HG03280 (cell line): ENCODE results near the gene SYCE1L.

ENCODE experiments used
- ATAC-seq: cut with Tn5 transposase; IDR thresholded peaks from one replicate; pipeline ENCODE4 v1.9.1; 2021; ENCODE audit warnings: mild to moderate bottlenecking, moderate library complexity; ENCODE audit not compliant: unreplicated experiment

SYCE1L gene

DNA sequence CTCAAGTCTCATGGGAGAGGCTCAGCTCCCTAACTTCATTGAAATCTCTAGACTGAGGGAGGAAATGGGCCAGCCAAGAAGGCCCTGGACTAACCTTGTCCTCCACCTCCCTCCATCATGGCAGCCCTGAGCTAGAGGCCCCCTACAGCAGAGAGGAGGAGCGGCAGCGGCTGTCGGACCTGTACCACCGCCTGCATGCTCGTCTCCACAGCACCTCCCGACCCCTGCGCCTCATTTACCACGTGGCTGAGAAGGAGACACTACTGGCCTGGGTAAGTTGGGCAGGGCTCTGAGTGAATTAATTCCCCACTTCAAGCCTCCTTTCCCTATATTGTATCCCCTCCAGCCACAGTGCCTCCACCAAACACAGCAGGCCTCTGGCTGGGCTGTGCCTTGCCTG lies 3.8 kb upstream of the SYCE1L start:
- ATAC-seq, result no peak

DNA sequence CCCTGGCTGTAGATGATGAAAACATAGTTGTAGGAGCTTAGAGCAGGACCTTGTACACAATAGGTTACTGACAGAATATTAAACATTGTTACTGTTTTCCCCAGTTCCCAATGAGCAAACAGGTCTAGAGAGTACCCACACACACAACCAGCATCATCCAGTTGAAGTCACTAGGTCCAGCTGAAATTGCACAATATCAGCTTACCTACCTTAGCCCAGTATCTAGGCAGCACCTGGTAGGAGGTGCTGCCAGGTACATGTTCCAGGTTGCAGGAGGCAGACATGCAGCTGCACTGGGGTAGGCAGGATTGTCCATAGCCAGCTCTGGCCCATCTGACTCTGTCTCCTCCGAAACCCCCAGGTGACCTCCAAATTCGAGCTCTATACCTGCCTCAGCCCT lies 1.5 kb upstream of the SYCE1L start:
- no peak for ATAC-seq

DNA sequence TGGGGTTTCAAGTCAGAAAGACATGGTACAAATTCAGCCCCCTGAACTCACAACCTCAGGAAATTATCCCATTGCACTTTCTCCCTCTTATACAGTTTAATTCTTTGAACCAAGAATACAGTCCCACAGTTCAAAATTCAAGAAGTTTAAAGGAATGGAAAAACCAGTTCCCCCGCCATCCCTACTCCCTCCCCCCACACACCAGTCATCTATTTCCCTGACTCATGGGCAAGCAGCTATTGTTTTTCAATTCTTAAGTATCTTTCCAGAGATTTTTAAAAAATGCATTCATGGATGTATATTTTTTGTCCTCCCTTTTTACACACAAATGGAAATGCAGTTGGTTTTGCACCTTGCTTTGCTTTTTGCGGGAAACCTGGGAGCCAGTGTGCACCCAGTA lies 7.3 kb downstream of the SYCE1L start:
- no peak for ATAC-seq

GRCh38 chr16:77207030-77207429 lies 7.8 kb downstream of the SYCE1L start:
- no peak for ATAC-seq

DNA sequence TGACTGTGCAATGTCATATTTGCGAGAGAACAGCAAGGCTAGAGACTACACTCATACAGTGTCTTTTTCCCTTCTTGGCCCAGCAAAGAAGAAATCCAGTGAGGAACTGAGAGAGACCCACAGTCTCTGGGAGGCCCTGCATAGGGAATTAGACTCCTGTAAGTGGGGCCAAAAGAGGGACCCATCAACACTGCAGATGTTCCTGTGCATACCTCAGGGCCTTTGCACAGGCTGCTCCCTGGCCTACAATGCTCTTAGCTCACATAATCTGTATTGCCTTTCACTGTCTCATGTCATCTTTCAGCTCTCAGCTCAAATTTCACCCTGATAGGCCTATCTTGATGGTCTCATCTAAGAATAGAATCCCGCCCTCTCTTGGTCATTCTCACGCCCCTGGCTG lies 9.2 kb downstream of the SYCE1L start:
- ATAC-seq, result no peak

DNA sequence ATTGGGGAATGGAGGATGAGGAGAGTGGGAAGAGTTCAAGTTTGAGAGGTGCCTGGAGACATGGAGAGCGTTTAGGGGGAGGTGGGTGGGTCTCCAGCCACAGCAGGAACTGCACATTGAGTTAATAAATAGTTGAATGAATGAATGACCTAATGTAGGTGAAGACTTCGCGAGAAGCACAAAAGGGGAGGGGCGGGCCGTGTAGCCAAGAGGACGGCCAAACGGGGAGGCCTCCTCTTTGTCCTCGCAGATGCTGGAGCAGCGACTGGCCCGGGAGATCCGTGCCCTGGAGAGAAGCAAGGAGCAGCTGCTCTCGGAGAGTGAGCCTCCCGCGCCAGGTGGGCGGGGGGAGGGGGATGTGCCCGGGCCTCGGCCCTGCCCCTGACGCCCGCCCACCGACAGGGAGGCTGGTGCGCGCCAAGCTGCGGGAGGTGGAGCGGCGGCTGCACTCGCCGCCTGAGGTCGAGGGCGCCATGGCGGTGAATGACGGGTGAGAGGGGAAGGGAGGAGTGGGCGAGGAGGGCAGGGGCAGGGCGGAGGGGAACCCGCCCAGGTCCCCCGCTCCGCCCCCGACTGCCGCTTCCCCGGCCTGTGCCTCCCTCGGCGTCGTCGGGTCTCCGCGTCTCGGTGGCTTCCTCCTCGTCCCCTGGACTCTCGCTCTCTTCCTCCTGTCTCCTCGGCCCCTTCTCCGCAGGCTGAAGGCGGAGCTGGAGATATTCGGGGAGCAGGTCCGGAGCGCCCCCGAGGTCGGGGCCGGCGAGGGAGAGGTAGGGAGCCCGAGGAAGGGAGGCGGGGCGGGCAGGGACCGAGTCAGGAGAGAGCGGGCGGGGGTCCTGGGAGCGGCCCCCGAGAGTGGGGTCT lies 12.9 kb downstream of the SYCE1L start:
- peak; percentile 73 for ATAC-seq

- ATAC-seq, result peak; percentile 56
These were observed 13.7 kb downstream of the SYCE1L start for GRCh38 chr16:77212741-77213541.

DNA sequence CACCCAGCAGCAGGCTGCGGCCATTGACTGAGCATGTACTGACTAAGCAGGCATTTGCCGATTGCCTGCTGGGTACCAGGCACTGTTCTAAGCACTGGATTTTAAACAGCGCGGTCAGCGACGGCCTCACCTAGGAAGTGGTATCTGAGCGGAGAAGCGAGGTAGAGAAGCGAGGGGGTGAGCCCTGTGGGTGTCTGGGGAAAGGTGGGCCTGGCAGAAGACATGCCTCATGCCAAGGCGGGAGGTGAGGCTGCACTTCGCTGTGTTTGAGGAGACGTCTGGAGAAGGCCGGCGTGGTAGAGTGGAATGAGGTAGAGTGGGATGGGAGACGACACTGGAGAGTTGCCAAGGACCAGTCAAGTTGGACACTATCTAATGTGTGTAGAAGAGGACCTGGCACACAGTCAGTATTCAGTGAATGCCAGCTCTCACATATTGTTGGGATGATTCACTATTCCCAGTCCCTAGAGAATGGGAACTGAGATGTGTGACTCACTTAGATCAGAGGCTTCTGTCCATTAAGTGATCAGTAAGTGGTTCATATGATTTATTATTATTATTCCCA lies 14.4 kb downstream of the SYCE1L start:
- ATAC-seq, result no peak

- no peak for ATAC-seq
These were observed 15.4 kb downstream of the SYCE1L start for GRCh38 chr16:77214411-77215138.

- ATAC-seq, result no peak
These were observed 20.2 kb downstream of the SYCE1L start for GRCh38 chr16:77219437-77219836.

GRCh38 chr16:77220427-77220826 lies 21.2 kb downstream of the SYCE1L start:
- ATAC-seq, result no peak

DNA sequence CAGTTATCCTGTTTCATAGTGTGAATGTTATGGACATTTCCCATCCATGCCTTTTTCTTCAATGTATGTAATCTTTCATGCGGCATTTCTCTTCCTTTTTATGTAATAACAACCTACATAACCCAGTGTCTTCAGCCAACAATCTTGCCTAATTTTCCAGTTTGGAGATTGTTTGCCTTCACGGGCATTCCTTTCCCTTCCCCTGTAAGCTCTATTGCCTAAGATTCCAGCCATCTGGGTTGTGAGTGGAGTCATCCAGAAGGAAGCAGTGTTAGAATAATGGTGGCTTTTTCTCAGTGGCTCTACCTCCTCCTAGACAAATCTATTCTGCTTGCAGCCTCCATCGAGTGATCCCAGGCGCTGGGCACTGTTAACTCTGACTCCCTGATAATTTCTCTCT lies 22.3 kb downstream of the SYCE1L start:
- no peak for ATAC-seq

GRCh38 chr16:77223184-77223583 lies 24.0 kb downstream of the SYCE1L start:
- ATAC-seq, result no peak

DNA sequence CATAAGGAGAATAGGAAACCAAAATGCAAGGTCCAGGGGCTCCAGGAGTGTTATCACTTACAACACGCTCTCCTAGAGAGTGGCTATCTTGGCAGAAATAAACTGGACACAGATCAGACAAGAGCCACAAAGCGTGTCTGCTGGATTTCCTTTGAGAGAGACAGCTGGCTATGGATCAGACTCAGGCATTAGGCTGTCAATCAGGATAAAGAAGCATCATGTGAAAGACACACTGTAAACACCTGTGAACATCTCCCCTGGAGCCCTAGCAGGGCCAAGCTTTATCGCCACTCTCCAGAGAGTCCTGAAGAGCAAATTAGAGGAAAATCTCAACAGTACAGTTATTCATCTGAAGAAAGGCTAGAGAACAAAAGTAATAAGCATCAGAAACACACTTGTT lies 26.0 kb downstream of the SYCE1L start:
- no peak for ATAC-seq

GRCh38 chr16:77227745-77228144 lies 28.5 kb downstream of the SYCE1L start:
- no peak for ATAC-seq

DNA sequence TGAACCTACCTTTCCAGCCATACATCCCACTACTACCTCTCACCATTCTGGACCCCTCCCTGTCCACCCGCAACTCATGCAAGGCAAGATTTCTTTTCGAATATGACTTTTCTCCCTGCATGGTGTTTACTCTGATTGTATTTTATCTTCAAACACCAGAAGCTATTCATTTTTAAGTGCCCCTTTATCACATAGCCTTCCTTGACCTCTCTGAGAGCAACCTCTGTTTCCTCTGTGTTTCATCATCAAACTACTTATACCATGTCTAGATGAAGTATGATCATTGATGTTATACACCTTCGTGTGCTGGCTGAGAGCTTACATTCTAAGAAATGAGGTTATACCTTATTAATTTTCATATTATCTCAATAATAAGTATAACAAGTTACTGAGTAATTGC lies 31.8 kb downstream of the SYCE1L start:
- ATAC-seq, result no peak

DNA sequence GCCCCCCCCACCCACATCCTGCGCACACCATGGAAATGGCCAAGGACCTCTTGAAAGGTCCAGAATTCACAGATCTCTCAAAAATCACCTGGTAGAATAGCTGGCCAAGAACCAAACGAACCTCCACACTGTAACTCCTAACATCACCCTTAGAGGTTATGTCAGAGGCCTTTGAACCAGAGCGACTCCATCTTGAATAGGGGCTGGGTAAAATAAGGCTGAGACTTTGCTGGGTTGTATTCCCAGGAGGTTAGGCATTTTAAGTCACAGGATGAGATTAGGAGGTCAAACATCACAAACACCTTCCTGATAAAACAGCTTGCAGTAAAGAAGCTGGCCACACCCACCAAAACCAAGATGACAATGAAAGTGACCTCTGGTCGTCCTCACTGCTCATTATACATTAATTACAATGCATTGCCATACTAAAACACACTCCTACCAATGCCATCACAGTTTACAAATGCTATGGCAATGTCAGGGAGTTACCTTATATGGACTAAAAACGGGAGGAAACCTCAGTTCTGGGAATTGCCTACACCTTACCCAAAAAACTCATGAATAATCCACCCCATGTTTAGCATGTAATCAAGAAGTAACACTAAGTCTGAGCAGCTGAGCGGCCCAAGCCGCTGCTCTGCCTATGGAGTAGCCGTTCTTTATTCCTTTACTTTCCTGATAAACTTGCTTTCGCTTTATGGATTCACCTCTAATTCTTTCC lies 34.8 kb downstream of the SYCE1L start:
- ATAC-seq, result no peak

- ATAC-seq, result no peak
These were observed 35.4 kb downstream of the SYCE1L start for GRCh38 chr16:77234611-77235010.

GRCh38 chr16:77236063-77236511 lies 36.9 kb downstream of the SYCE1L start:
- ATAC-seq, result peak; percentile 99

DNA sequence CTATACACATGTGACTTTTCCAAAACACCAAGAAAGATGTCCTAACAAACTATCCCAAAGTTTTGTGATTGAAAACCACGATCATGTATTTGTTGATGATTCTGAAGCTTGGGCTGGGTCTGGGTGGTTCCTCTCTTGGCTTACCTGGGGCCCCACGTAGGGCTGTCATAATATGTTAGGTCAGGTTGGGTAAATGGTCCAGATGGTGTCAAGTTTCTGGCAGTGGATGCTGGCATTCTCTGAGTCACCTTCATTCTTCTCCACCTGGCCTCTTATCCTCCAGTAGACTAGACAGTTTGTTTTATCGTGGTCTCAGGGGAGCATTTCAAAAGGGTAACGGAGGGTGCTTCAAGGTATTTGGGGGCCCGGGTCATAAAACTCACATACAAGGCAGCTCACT lies 39.4 kb downstream of the SYCE1L start:
- ATAC-seq, result no peak
